ENCODE results near the gene TTBK1.

Gene TTBK1

GRCh38 chr6:43254138-43254817 is 11.0 kb downstream of the TTBK1 start:
- no peak overlapping the region for H3K27ac ChIP-seq (ENCODE audit: insufficient read depth, low read depth, low read length, poor library complexity, severe bottlenecking)
- 90 to 93% methylated on average over 15 of the region's 15 CpGs for WGBS, 2 experiments
- H3K27me3 ChIP-seq (ENCODE audit: control insufficient read depth, insufficient read depth, low read length, poor library complexity, severe bottlenecking): no peaks in the 10 kb centered on the region
- H3K4me3 ChIP-seq (ENCODE audit: insufficient read depth, low read depth, low read length): no peak overlapping the region
- H3K9me3 ChIP-seq (ENCODE audit: control insufficient read depth, low read length): no peaks in the 10 kb centered on the region
- H3K4me1 ChIP-seq (ENCODE audit: control insufficient read depth, insufficient read depth, low read length): peaks cover 11% of the 10 kb centered on the region
- no peaks in the 10 kb centered on the region for H3K36me3 ChIP-seq (ENCODE audit: control insufficient read depth, insufficient read depth, low read length)

DNA sequence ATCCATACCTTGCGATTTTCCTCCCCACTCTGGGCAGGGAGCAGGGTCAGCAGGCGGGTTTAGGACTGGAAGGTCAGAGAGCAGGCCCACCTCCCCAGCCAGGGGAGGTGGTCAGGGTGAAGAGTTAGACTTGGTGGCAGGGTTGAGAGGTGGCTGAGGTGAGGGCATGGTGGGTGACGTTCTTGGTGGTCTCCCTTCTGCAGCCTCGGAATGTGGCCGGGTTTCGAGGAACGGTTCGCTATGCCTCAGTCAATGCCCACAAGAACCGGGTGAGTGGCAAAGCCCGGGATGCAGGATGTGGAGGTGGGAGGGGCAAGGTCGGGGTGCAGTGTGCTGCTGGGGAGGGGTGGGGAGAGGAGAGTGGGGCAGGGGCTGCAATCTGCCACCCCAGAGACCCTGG is 11.6 kb downstream of the TTBK1 start:
- H3K9me3 ChIP-seq (ENCODE audit: control insufficient read depth, low read length): no peaks in the 10 kb centered on the region
- WGBS, 2 experiments: 91 to 92% methylated on average over 11 of the region's 11 CpGs

DNA sequence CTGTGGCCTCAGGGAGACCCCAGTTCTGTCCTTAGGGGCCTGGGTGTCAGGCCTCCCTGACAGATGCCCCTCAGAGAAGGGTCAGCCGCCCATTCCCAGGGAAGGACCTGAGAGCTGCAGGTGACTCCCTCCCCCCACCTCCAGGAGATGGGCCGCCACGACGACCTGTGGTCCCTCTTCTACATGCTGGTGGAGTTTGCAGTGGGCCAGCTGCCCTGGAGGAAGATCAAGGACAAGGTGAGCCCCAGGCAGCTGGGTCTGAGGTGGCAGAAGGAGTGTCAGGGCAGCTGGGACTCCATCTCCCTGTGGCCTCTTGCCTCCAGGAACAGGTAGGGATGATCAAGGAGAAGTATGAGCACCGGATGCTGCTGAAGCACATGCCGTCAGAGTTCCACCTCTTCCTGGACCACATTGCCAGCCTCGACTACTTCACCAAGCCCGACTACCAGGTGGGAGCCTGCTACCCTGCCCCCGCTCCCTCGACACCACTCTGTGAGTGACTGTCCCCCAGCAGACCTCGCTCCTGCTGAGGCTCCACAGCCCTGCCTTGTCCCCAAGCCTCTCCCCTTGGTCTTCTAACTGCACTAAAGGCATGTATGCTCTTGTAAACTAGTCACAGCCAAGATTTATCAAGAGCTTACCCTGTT is 12.2 kb downstream of the TTBK1 start:
- peaks cover 11% of the 10 kb centered on the region for H3K4me1 ChIP-seq (ENCODE audit: control insufficient read depth, insufficient read depth, low read length)
- no peaks in the 10 kb centered on the region for H3K9me3 ChIP-seq (ENCODE audit: control insufficient read depth, low read length)
- no peaks in the 10 kb centered on the region for H3K27me3 ChIP-seq (ENCODE audit: control insufficient read depth, insufficient read depth, low read length, poor library complexity, severe bottlenecking)
- H3K36me3 ChIP-seq (ENCODE audit: control insufficient read depth, insufficient read depth, low read length): no peaks in the 10 kb centered on the region
- H3K4me3 ChIP-seq (ENCODE audit: insufficient read depth, low read depth, low read length): no peak overlapping the region
- H3K27ac ChIP-seq (ENCODE audit: insufficient read depth, low read depth, low read length, poor library complexity, severe bottlenecking): no peak overlapping the region
- 86 to 87% methylated on average over 11 of the region's 11 CpGs for WGBS, 2 experiments

More for the DNA sequence above, 11.6 kb downstream of the TTBK1 start:
- Histone ChIP-seq H3K36me3 (ENCODE audit: control insufficient read depth, insufficient read depth, low read length) (no peaks in the 10 kb centered on the region), H3K4me1 (ENCODE audit: control insufficient read depth, insufficient read depth, low read length) (peaks cover 11% of the 10 kb centered on the region), H3K4me3 (ENCODE audit: insufficient read depth, low read depth, low read length) (no peak overlapping the region), H3K27me3 (ENCODE audit: control insufficient read depth, insufficient read depth, low read length, poor library complexity, severe bottlenecking) (no peaks in the 10 kb centered on the region), H3K27ac (ENCODE audit: insufficient read depth, low read depth, low read length, poor library complexity, severe bottlenecking) (no peak overlapping the region)

DNA sequence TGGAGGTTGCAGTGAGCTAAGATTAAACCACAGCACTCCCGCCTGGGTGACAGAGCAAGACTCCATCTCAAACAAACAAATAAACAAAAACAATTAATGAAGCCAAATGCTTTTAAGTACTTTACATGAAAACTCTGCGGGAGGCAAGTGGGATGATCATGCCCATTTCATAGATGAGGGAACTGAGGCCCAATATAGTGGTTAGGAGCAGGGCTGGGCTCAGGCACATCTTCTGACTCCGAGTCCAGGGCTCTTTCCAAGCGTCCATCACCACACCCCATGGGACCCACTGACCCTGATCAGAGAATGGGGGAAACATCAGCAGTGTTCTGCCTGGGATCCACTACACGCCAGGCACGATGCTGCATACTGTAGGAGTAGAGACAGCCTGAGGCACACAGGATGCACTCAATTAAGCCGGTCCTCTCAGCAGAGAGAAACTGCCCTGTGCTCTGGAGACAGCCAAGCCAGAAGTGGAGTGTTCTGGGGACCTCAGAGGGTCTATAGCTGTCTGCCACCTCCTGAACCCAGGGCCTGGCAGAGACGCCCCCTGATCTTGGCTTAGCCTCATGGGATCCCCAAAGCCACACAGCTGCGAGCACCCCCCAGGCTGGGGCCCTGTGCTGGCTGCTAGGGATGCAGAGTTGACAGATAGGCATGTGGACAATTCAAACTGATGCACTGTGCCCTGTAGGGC is 13.5 kb downstream of the TTBK1 start:
- Histone ChIP-seq H3K27me3 (ENCODE audit: control insufficient read depth, insufficient read depth, low read length, poor library complexity, severe bottlenecking) (no peaks in the 10 kb centered on the region), H3K4me3 (ENCODE audit: insufficient read depth, low read depth, low read length) (no peak overlapping the region), H3K36me3 (ENCODE audit: control insufficient read depth, insufficient read depth, low read length) (no peaks in the 10 kb centered on the region), H3K27ac (ENCODE audit: insufficient read depth, low read depth, low read length, poor library complexity, severe bottlenecking) (no peak overlapping the region), H3K4me1 (ENCODE audit: control insufficient read depth, insufficient read depth, low read length) (no peaks in the 10 kb centered on the region), H3K9me3 (ENCODE audit: control insufficient read depth, low read length) (no peaks in the 10 kb centered on the region)
- WGBS, 2 experiments: 93 to 94% methylated on average over 9 of the region's 9 CpGs

- 79 to 81% methylated on average over 12 of the region's 12 CpGs for WGBS, 2 experiments
- no peaks in the 10 kb centered on the region for H3K36me3 ChIP-seq (ENCODE audit: control insufficient read depth, insufficient read depth, low read length)
- no peak overlapping the region for H3K27ac ChIP-seq (ENCODE audit: insufficient read depth, low read depth, low read length, poor library complexity, severe bottlenecking)
- H3K4me1 ChIP-seq (ENCODE audit: control insufficient read depth, insufficient read depth, low read length): no peaks in the 10 kb centered on the region
- H3K27me3 ChIP-seq (ENCODE audit: control insufficient read depth, insufficient read depth, low read length, poor library complexity, severe bottlenecking): no peaks in the 10 kb centered on the region
- H3K9me3 ChIP-seq (ENCODE audit: control insufficient read depth, low read length): no peaks in the 10 kb centered on the region
- H3K4me3 ChIP-seq (ENCODE audit: insufficient read depth, low read depth, low read length): no peak overlapping the region
Measured at GRCh38 chr6:43257367-43258145, 14.3 kb downstream of the TTBK1 start.

DNA sequence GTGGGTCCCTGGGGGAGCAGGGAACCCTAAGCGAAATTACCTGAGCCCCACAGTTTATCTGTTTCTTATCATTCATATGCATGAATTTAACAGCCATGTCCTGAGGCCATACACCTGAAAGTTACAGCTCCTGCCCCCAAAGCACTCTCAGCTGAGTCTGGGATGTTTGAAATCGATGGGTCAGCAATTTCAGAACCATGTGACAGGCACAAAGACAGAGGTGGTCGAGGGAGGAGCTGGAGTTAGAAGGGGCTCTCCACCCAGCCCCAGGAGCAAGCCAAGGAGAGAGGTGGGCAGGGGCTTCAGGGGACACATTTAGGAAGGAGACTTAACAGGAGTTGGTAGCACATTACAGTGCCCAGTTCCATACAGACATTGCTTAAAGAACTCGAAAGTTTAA is 14.9 kb downstream of the TTBK1 start:
- H3K4me1 ChIP-seq (ENCODE audit: control insufficient read depth, insufficient read depth, low read length): no peaks in the 10 kb centered on the region
- no peaks in the 10 kb centered on the region for H3K36me3 ChIP-seq (ENCODE audit: control insufficient read depth, insufficient read depth, low read length)
- H3K27me3 ChIP-seq (ENCODE audit: control insufficient read depth, insufficient read depth, low read length, poor library complexity, severe bottlenecking): no peaks in the 10 kb centered on the region
- H3K4me3 ChIP-seq (ENCODE audit: insufficient read depth, low read depth, low read length): no peak overlapping the region
- H3K9me3 ChIP-seq (ENCODE audit: control insufficient read depth, low read length): no peaks in the 10 kb centered on the region
- 81 to 84% methylated on average over 3 to 4 of the region's 4 CpGs for WGBS, 2 experiments
- no peak overlapping the region for H3K27ac ChIP-seq (ENCODE audit: insufficient read depth, low read depth, low read length, poor library complexity, severe bottlenecking)

GRCh38 chr6:43258807-43259686 is 15.8 kb downstream of the TTBK1 start:
- H3K27ac ChIP-seq (ENCODE audit: insufficient read depth, low read depth, low read length, poor library complexity, severe bottlenecking): no peak overlapping the region
- WGBS, 2 experiments: 94% methylated on average over 30 of the region's 30 CpGs
- H3K36me3 ChIP-seq (ENCODE audit: control insufficient read depth, insufficient read depth, low read length): no peaks in the 10 kb centered on the region
- H3K9me3 ChIP-seq (ENCODE audit: control insufficient read depth, low read length): no peaks in the 10 kb centered on the region
- no peak overlapping the region for H3K4me3 ChIP-seq (ENCODE audit: insufficient read depth, low read depth, low read length)
- H3K4me1 ChIP-seq (ENCODE audit: control insufficient read depth, insufficient read depth, low read length): no peaks in the 10 kb centered on the region
- H3K27me3 ChIP-seq (ENCODE audit: control insufficient read depth, insufficient read depth, low read length, poor library complexity, severe bottlenecking): no peaks in the 10 kb centered on the region

DNA sequence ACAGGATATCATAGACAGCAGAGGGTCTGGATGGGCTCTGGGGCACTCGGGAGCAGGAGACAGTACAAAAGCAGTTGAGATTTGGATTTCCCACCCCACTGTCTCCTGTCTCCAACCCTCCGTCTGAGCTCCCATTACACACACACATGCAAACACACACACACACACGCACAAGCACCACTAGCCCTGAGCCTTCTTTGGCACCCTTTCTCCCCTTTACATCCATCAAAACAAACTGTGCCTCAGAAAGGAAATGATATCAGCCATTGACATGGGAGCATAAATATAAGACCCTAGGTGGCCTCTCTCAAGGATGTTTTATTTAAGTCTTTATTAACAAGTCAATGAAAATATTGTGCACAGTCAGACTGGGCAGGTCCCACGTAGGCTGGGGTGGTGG is 17.5 kb downstream of the TTBK1 start:
- H3K27ac ChIP-seq (ENCODE audit: insufficient read depth, low read depth, low read length, poor library complexity, severe bottlenecking): no peak overlapping the region
- H3K4me3 ChIP-seq (ENCODE audit: insufficient read depth, low read depth, low read length): no peak overlapping the region
- no peaks in the 10 kb centered on the region for H3K9me3 ChIP-seq (ENCODE audit: control insufficient read depth, low read length)
- no peaks in the 10 kb centered on the region for H3K36me3 ChIP-seq (ENCODE audit: control insufficient read depth, insufficient read depth, low read length)
- no peaks in the 10 kb centered on the region for H3K27me3 ChIP-seq (ENCODE audit: control insufficient read depth, insufficient read depth, low read length, poor library complexity, severe bottlenecking)
- H3K4me1 ChIP-seq (ENCODE audit: control insufficient read depth, insufficient read depth, low read length): no peaks in the 10 kb centered on the region
- WGBS, 2 experiments: 85 to 91% methylated on average over 4 of the region's 4 CpGs

GRCh38 chr6:43261198-43261597 is 17.9 kb downstream of the TTBK1 start:
- H3K27me3 ChIP-seq (ENCODE audit: control insufficient read depth, insufficient read depth, low read length, poor library complexity, severe bottlenecking): no peaks in the 10 kb centered on the region
- no peaks in the 10 kb centered on the region for H3K36me3 ChIP-seq (ENCODE audit: control insufficient read depth, insufficient read depth, low read length)
- no peak overlapping the region for H3K4me3 ChIP-seq (ENCODE audit: insufficient read depth, low read depth, low read length)
- H3K4me1 ChIP-seq (ENCODE audit: control insufficient read depth, insufficient read depth, low read length): no peaks in the 10 kb centered on the region
- 84 to 91% methylated on average over 5 of the region's 5 CpGs for WGBS, 2 experiments
- no peak overlapping the region for H3K27ac ChIP-seq (ENCODE audit: insufficient read depth, low read depth, low read length, poor library complexity, severe bottlenecking)
- H3K9me3 ChIP-seq (ENCODE audit: control insufficient read depth, low read length): no peaks in the 10 kb centered on the region

Measured in ectodermal cell (in vitro differentiated cells).